IMR-90 (cell line): ENCODE data around the gene SPRED2. TPM values are rescaled to one million over a fixed set of nuclear protein-coding genes. Genes with fewer than 3 reads are reported as not detected.

Experiments used
- ATAC-seq: fragments of 200-7000 bp; cut with Tn5 transposase; 2 replicates; pipeline ENCODE4 v1.9.1; 2020; ENCODE audit warnings: low read depth, mild to moderate bottlenecking, moderate library complexity
- BruUV-seq: library from RNA; stranded (reverse); fragments of 400-500 nt; replicated peaks from 2 replicates; lab custom pipeline; 2021; lab: Mats Ljungman, UMichigan
- CTCF ChIA-PET: fragments of 300-600 bp; formaldehyde crosslinking; extraction: SDS; loops from one replicate; lab custom pipeline; 2021; ENCODE audit warnings: antibody characterized with exemption; lab: Yijun Ruan, JAX
- POLR2A ChIA-PET: fragments of 300-600 bp; sonication (Branson Sonifier 250); formaldehyde crosslinking; loops from one replicate; lab custom pipeline; 2022; ENCODE audit warnings: antibody characterized with exemption; ENCODE audit not compliant: unreplicated experiment; lab: Charles Lee
- DNase-seq: peaks from one replicate; pipeline ENCODE4 v3.0.0; 2013
- H2AFZ ChIP-seq: replicated peaks from 2 replicates; pipeline ENCODE3; 2013; ENCODE audit warnings: low read length, mild to moderate bottlenecking; ENCODE audit not compliant: poor library complexity
- H2AK5ac ChIP-seq: 2 replicates; pipeline ENCODE4 v1.6.1; 2013; ENCODE audit warnings: low read depth, low read length, inconsistent platforms
- H2AK9ac ChIP-seq: replicated peaks from 2 replicates; pipeline ENCODE3; 2013; ENCODE audit warnings: mild to moderate bottlenecking, low read depth, low read length, moderate library complexity; ENCODE audit not compliant: poor library complexity
- H2BK120ac ChIP-seq: 2 replicates; pipeline ENCODE4 v1.6.1; 2013; ENCODE audit warnings: low read depth, low read length, inconsistent platforms
- H2BK15ac ChIP-seq: 3 replicates; pipeline ENCODE4 v1.6.1; 2013; ENCODE audit warnings: low read depth, low read length, inconsistent platforms
- H2BK20ac ChIP-seq: 2 replicates; pipeline ENCODE4 v1.6.1; 2013; ENCODE audit warnings: low read depth, mild to moderate bottlenecking, inconsistent platforms, low read length, moderate library complexity
- H2BK5ac ChIP-seq: 2 replicates; pipeline ENCODE4 v1.6.1; 2013; ENCODE audit warnings: mild to moderate bottlenecking, low read depth, low read length, inconsistent platforms; ENCODE audit not compliant: poor library complexity, severe bottlenecking
- H3K14ac ChIP-seq: replicated peaks from 2 replicates; pipeline ENCODE4 v1.6.1; 2013; ENCODE audit warnings: low read depth, low read length, inconsistent platforms
- H3K18ac ChIP-seq: 2 replicates; pipeline ENCODE4 v1.6.1; 2013; ENCODE audit warnings: low read depth, low read length, control low read depth
- H3K23ac ChIP-seq: 2 replicates; pipeline ENCODE4 v1.6.1; 2013; ENCODE audit warnings: low read depth, low read length, inconsistent platforms
- H3K27ac ChIP-seq: 2 replicates; pipeline ENCODE4 v1.5.1; 2013; ENCODE audit warnings: mild to moderate bottlenecking, control low read depth, low read length; ENCODE audit not compliant: insufficient read depth
- H3K27me3 ChIP-seq: 2 replicates; pipeline ENCODE4 v1.6.1; 2013; ENCODE audit warnings: low read length; ENCODE audit not compliant: control insufficient read depth, insufficient read depth
- H3K36me3 ChIP-seq: 2 replicates; pipeline ENCODE4 v1.6.1; 2013; ENCODE audit warnings: low read length, mixed read lengths; ENCODE audit not compliant: control insufficient read depth, insufficient read depth
- H3K4ac ChIP-seq: 2 replicates; pipeline ENCODE4 v1.6.1; 2013; ENCODE audit warnings: low read depth, low read length, inconsistent platforms
- H3K4me1 ChIP-seq: 2 replicates; pipeline ENCODE4 v1.6.1; 2013; ENCODE audit warnings: low read length, mixed read lengths; ENCODE audit not compliant: control insufficient read depth, insufficient read depth
- H3K4me2 ChIP-seq: 2 replicates; pipeline ENCODE4 v1.6.1; 2013; ENCODE audit warnings: low read depth, mild to moderate bottlenecking, control low read depth, low read length, moderate library complexity
- H3K4me3 ChIP-seq: 2 replicates; pipeline ENCODE4 v1.5.1; 2013; ENCODE audit warnings: low read depth, mild to moderate bottlenecking, control low read depth, low read length, moderate library complexity; ENCODE audit not compliant: insufficient read depth
- H3K56ac ChIP-seq: 2 replicates; pipeline ENCODE4 v1.6.1; 2013; ENCODE audit warnings: low read length, inconsistent platforms; ENCODE audit not compliant: insufficient read depth; ENCODE audit errors: extremely low read depth
- H3K79me1 ChIP-seq, 2 experiments: 2 replicates each; pipeline ENCODE4 v1.6.1; 2013; ENCODE audit warnings: low read length in 2 of 2, inconsistent platforms in 1 of 2, low read depth in 1 of 2
- H3K9ac ChIP-seq: 2 replicates; pipeline ENCODE4 v1.6.1; 2013; ENCODE audit warnings: low read depth, low read length, control low read depth
- H3K9me1 ChIP-seq: 2 replicates; pipeline ENCODE4 v1.6.1; 2013; ENCODE audit warnings: low read length, inconsistent platforms; ENCODE audit not compliant: insufficient read depth
- H3K9me3 ChIP-seq: 2 replicates; pipeline ENCODE4 v1.6.1; 2013; ENCODE audit warnings: low read length; ENCODE audit not compliant: control insufficient read depth, insufficient read depth
- H4K20me1 ChIP-seq: 2 replicates; pipeline ENCODE4 v1.6.1; 2013; ENCODE audit warnings: low read length, inconsistent platforms; ENCODE audit not compliant: insufficient read depth
- H4K5ac ChIP-seq: 2 replicates; pipeline ENCODE4 v1.6.1; 2013; ENCODE audit warnings: mild to moderate bottlenecking, low read depth, low read length, control low read depth
- H4K8ac ChIP-seq, 2 experiments: 2 replicates each; pipeline ENCODE4 v1.6.1; 2013; ENCODE audit warnings: low read depth in 2 of 2, low read length in 2 of 2, control low read depth in 1 of 2, inconsistent platforms in 1 of 2
- H4K91ac ChIP-seq: 2 replicates; pipeline ENCODE4 v1.6.1; 2013; ENCODE audit warnings: low read depth, low read length, inconsistent platforms; ENCODE audit not compliant: insufficient read depth
- BHLHE40 ChIP-seq: fragments of 150-350 bp; IDR thresholded peaks from 2 replicates; pipeline ENCODE4 v1.6.1; 2016; ENCODE audit warnings: mild to moderate bottlenecking, low read depth, low read length
- CEBPB ChIP-seq: IDR thresholded peaks from 2 replicates; pipeline ENCODE4 v1.6.1; 2012; ENCODE audit warnings: low read depth, low read length, improper control_type of control experiment
- CHD1 ChIP-seq: IDR thresholded peaks from 2 replicates; pipeline ENCODE4 v1.6.1; 2012; ENCODE audit warnings: low read depth, low read length, improper control_type of control experiment
- CTCF ChIP-seq: conservative IDR thresholded peaks from 2 replicates; pipeline ENCODE4 v1.5.1; 2012; ENCODE audit warnings: mild to moderate bottlenecking, low read depth, low read length, improper control_type of control experiment
- ELK1 ChIP-seq: fragments of 150-350 bp; IDR thresholded peaks from 2 replicates; pipeline ENCODE4 v1.6.1; 2016; ENCODE audit warnings: low read depth, mild to moderate bottlenecking, low read length, moderate library complexity, borderline replicate concordance
- FOS ChIP-seq: fragments of 150-350 bp; IDR thresholded peaks from 2 replicates; pipeline ENCODE4 v1.6.1; 2016; ENCODE audit warnings: low read depth, low read length
- MAFK ChIP-seq: IDR thresholded peaks from 2 replicates; pipeline ENCODE4 v1.6.1; 2012; ENCODE audit warnings: low read depth, low read length, improper control_type of control experiment
- MAZ ChIP-seq: IDR thresholded peaks from 2 replicates; pipeline ENCODE4 v1.6.1; 2012; ENCODE audit warnings: low read depth, mild to moderate bottlenecking, low read length, improper control_type of control experiment, moderate library complexity, borderline replicate concordance
- MXI1 ChIP-seq: IDR thresholded peaks from 2 replicates; pipeline ENCODE4 v1.6.1; 2012; ENCODE audit warnings: low read depth, mild to moderate bottlenecking, low read length, moderate library complexity, borderline replicate concordance
- NFE2L2 ChIP-seq: fragments of 150-350 bp; IDR thresholded peaks from 2 replicates; pipeline ENCODE4 v1.6.1; 2016; ENCODE audit warnings: low read depth, mild to moderate bottlenecking, low read length
- POLR2A ChIP-seq: IDR thresholded peaks from 2 replicates; pipeline ENCODE4 v1.6.1; 2012; ENCODE audit warnings: mild to moderate bottlenecking, low read depth, low read length
- RAD21 ChIP-seq: IDR thresholded peaks from 2 replicates; pipeline ENCODE4 v1.6.1; 2012; ENCODE audit warnings: low read length, improper control_type of control experiment
- RCOR1 ChIP-seq: IDR thresholded peaks from 2 replicates; pipeline ENCODE4 v1.6.1; 2012; ENCODE audit warnings: mild to moderate bottlenecking, low read length, improper control_type of control experiment; ENCODE audit not compliant: insufficient replicate concordance
- SMC3 ChIP-seq: fragments of 150-350 bp; IDR thresholded peaks from 2 replicates; pipeline ENCODE4 v1.6.1; 2016; ENCODE audit warnings: low read depth, mild to moderate bottlenecking, antibody characterized with exemption, low read length, moderate library complexity
- dilution Hi-C: fragments of 300-500 bp; cut with HindIII; formaldehyde crosslinking; loops from one replicate; pipeline ENCODE4 v1.14.3; 2018; ENCODE audit warnings: low sequenced_read_pairs; ENCODE audit not compliant: unreplicated experiment
- in situ Hi-C: fragments of 300-500 bp; cut with MboI; formaldehyde crosslinking; loops from 3 replicates; pipeline ENCODE4 v1.14.3; 2019; ENCODE audit warnings: low sequenced_read_pairs, inconsistent platforms, mixed read lengths
- intact Hi-C: fragments of 100-400 bp; cut with micrococcal nuclease; formaldehyde crosslinking; loops from 2 replicates; pipeline ENCODE4 v1.10.0; 2022
- polyA plus RNA-seq, 3 experiments: library from polyadenylated mRNA; depleted of rRNA; stranded (reverse); fragments of >200 nt; gene quantifications; 2 replicates each; pipeline ENCODE4 v1.2.3, GENCODE V29; 2012; ENCODE audit warnings: low replicate concordance in 1 of 3
- total RNA-seq: library from RNA; depleted of rRNA; stranded (reverse); fragments of >200 nt; gene quantifications from 2 replicates; pipeline ENCODE4 v1.2.3, GENCODE V29; 2012

The SPRED2 gene
- total and polyA plus RNA-seq, 2 of the 4 experiments (the other 2 are of a cell fraction), result 4.8 to 18.7 TPM

GRCh38 chr2:65357959-65358294 lies 74.5 kb downstream of the SPRED2 start:
- H2AFZ ChIP-seq, result no peak overlapping the region
- H2BK120ac ChIP-seq, result no peak overlapping the region
- no peak overlapping the region for H3K56ac ChIP-seq
- in situ Hi-C loops, result no loop called here
- no peak overlapping the region for H4K91ac ChIP-seq
- BruUV-seq, result no TSS peak
- no peak overlapping the region for H2AK5ac ChIP-seq
- CTCF ChIA-PET, result interaction anchor here (1.8 kb wide), 1 partner anchor 9 kb away, joined by 4 read pairs; no protein-coding TSS in a partner anchor
- H3K9me1 ChIP-seq, result peaks cover 24% of the 10 kb centered on the region
- no peak overlapping the region for H2BK20ac ChIP-seq
- H3K4me2 ChIP-seq, result no peak overlapping the region
- peaks cover 17% of the 10 kb centered on the region for H3K4me1 ChIP-seq
- ATAC-seq (no peak), DNase-seq (no peak)
- H4K8ac ChIP-seq, result no peak overlapping the region
- no peak overlapping the region for H3K27ac ChIP-seq
- POLR2A ChIA-PET, result no interaction called here
- no peak overlapping the region for H3K23ac ChIP-seq
- H3K9ac ChIP-seq, result no peak overlapping the region
- H4K20me1 ChIP-seq, result peaks cover 57% of the 10 kb centered on the region
- no peak overlapping the region for H3K4me3 ChIP-seq
- no peaks in the 10 kb centered on the region for H3K27me3 ChIP-seq
- intact Hi-C loops, result loop anchor here (2.0 to 5.0 kb wide), 2 partner anchors 15 to 36 kb away; no protein-coding TSS in a partner anchor
- no peaks in the 10 kb centered on the region for H3K36me3 ChIP-seq
- H3K4ac ChIP-seq, result no peak overlapping the region
- TF ChIP-seq RCOR1, result no peak
- no peak for TF ChIP-seq MXI1
- TF ChIP-seq SMC3, result no peak
- no peak for TF ChIP-seq MAZ
- TF ChIP-seq NFE2L2, result no peak
- no peak for TF ChIP-seq RAD21
- no peak for TF ChIP-seq CTCF
- no peak for TF ChIP-seq FOS
- TF ChIP-seq CEBPB, result no peak
- no peak for TF ChIP-seq MAFK
- TF ChIP-seq CHD1, result no peak
- no peak for TF ChIP-seq ELK1
- TF ChIP-seq BHLHE40, result no peak
- TF ChIP-seq POLR2A, result no peak
- H2BK15ac ChIP-seq, result no peak overlapping the region
- no peak overlapping the region; the same call in 1 of the 2 replicates for H3K18ac ChIP-seq
- H3K9me3 ChIP-seq, result no peaks in the 10 kb centered on the region
- H2BK5ac ChIP-seq, result no peak overlapping the region
- H4K5ac ChIP-seq, result no peak overlapping the region
- H3K14ac ChIP-seq, result no peak overlapping the region
- dilution Hi-C loops, result no loop called here
- peaks cover 43 to 81% of the 10 kb centered on the region in 2 experiments for H3K79me1 ChIP-seq
- H2AK9ac ChIP-seq, result no peak overlapping the region
